Measurements from ENCODE around the gene HMGN4. TPM values are rescaled to one million over a fixed set of nuclear protein-coding genes. Genes with fewer than 3 reads are reported as not detected.

Gene HMGN4
- polyA plus RNA-seq, 3 donors, result 28.1 to 116 (median 91.3) TPM

GRCh38 chr6:26500102-26500501 lies 38.1 kb upstream of the HMGN4 start, which contains the start of gene BTN1A1:
Gene BTN1A1 (plus strand): TSS chr6:26500303. CDS start chr6:26501287, 984 bp downstream.
- Mint-ChIP-seq H3K9me3 (peaks cover 0 to 12% (median 7%) of the 10 kb centered on the region in 7 donors), H3K4me1 (peaks cover 22% of the 10 kb centered on the region), H3K27ac (peak within 1 kb of the TSS in 1 of 7 donors; percentile 6), H3K36me3 (peaks cover 4 to 8% of the 10 kb centered on the region in 2 donors), H3K27me3 (ENCODE audit: low read depth in 3 of 3) (peaks cover 34 to 48% (median 39%) of the 10 kb centered on the region in 3 donors), H3K4me3 (peak within 1 kb of the TSS; percentile 77 to 95)
- Histone ChIP-seq H3K27ac (ENCODE audit: low read depth in 1 of 2, low read length in 2 of 2) (no peak within 1 kb of the TSS), H2AFZ (ENCODE audit: insufficient read depth, low read depth, low read length, poor library complexity, severe bottlenecking) (no peak within 1 kb of the TSS), H3K4me3 (replicated peaks in 1 of 3; ENCODE audit: low read depth in 2 of 3, low read length in 3 of 3) (no peak within 1 kb of the TSS), H3K4me1 (ENCODE audit: control insufficient read depth in 1 of 2, insufficient read depth in 2 of 2, low read length in 2 of 2) (peaks cover 17 to 19% of the 10 kb centered on the region in 2 donors), H3K4me2 (replicated peaks; ENCODE audit: extremely low read depth, low read length, poor library complexity, severe bottlenecking) (peak within 1 kb of the TSS; percentile 80), H4K20me1 (ENCODE audit: insufficient read depth, low read length) (no peaks in the 10 kb centered on the region), H3K27me3 (ENCODE audit: control insufficient read depth in 2 of 2, insufficient read depth in 2 of 2, low read length in 2 of 2) (peaks cover 28 to 46% of the 10 kb centered on the region in 2 donors), H3K9ac (ENCODE audit: insufficient read depth, low read length, poor library complexity, severe bottlenecking) (no peak within 1 kb of the TSS), H3K9me3 (replicated peaks in 1 of 2; ENCODE audit: control insufficient read depth in 1 of 2, insufficient read depth in 1 of 2, low read length in 2 of 2) (peaks cover 0 to 4% of the 10 kb centered on the region in 2 donors), H3K36me3 (replicated peaks in 1 of 2; ENCODE audit: control insufficient read depth in 1 of 2, insufficient read depth in 2 of 2, low read length in 2 of 2) (no peaks in the 10 kb centered on the region), H3K79me2 (ENCODE audit: insufficient read depth, low read length) (no peaks in the 10 kb centered on the region)
- TF ChIP-seq CTCF (IDR thresholded peaks at IDR 0.05), result no peak
- WGBS (ENCODE audit: insufficient coverage), result 80% methylated on average over 1 of the region's 2 CpGs
- no peak for DNase-seq
- intact Hi-C loops (cut with micrococcal nuclease), result no loop called here

GRCh38 chr6:26501482-26501986 lies 36.6 kb upstream of the HMGN4 start:
- Histone ChIP-seq H3K4me2 (replicated peaks; ENCODE audit: extremely low read depth, low read length, poor library complexity, severe bottlenecking) (peak overlapping the region; percentile 80), H3K27ac (ENCODE audit: low read depth in 1 of 2, low read length in 2 of 2) (no peak overlapping the region), H3K36me3 (replicated peaks in 1 of 2; ENCODE audit: control insufficient read depth in 1 of 2, insufficient read depth in 2 of 2, low read length in 2 of 2) (no peaks in the 10 kb centered on the region), H3K4me1 (ENCODE audit: control insufficient read depth in 1 of 2, insufficient read depth in 2 of 2, low read length in 2 of 2) (peaks cover 17 to 19% of the 10 kb centered on the region in 2 donors), H3K9me3 (replicated peaks in 1 of 2; ENCODE audit: control insufficient read depth in 1 of 2, insufficient read depth in 1 of 2, low read length in 2 of 2) (peaks cover 0 to 4% of the 10 kb centered on the region in 2 donors), H3K79me2 (ENCODE audit: insufficient read depth, low read length) (no peaks in the 10 kb centered on the region), H3K27me3 (ENCODE audit: control insufficient read depth in 2 of 2, insufficient read depth in 2 of 2, low read length in 2 of 2) (peaks cover 28 to 46% of the 10 kb centered on the region in 2 donors), H4K20me1 (ENCODE audit: insufficient read depth, low read length) (no peaks in the 10 kb centered on the region), H3K4me3 (replicated peaks in 1 of 3; ENCODE audit: low read depth in 2 of 3, low read length in 3 of 3) (peak overlapping the region in 2 of 3 experiments; percentile 13 to 62), H2AFZ (ENCODE audit: insufficient read depth, low read depth, low read length, poor library complexity, severe bottlenecking) (peak overlapping the region; percentile 62), H3K9ac (ENCODE audit: insufficient read depth, low read length, poor library complexity, severe bottlenecking) (peak overlapping the region; percentile 15)
- H3K4me3 Mint-ChIP-seq, result peak overlapping the region; percentile 77 to 95
- H3K4me1 Mint-ChIP-seq, result peaks cover 29% of the 10 kb centered on the region
- peak; percentile 36 to 46 (median 46) for DNase-seq
- 9% methylated on average over 44 of the region's 49 CpGs for WGBS (ENCODE audit: insufficient coverage)
- peak overlapping the region in 1 of 7 donors; percentile 18 for H3K27ac Mint-ChIP-seq
- TF ChIP-seq CTCF (IDR thresholded peaks at IDR 0.05), result no peak
- H3K9me3 Mint-ChIP-seq, result peaks cover 0 to 12% (median 7%) of the 10 kb centered on the region in 7 donors
- peaks cover 34 to 49% (median 39%) of the 10 kb centered on the region in 3 donors for H3K27me3 Mint-ChIP-seq (ENCODE audit: low read depth in 3 of 3)
- H3K36me3 Mint-ChIP-seq, result peaks cover 4 to 8% of the 10 kb centered on the region in 2 donors
- intact Hi-C loops (cut with micrococcal nuclease), result no loop called here

Data from CD14-positive monocyte (primary cell).